Endodermal cell (in vitro differentiated cells): ENCODE results near the gene ABCD1. TPM values are rescaled to one million over a fixed set of nuclear protein-coding genes. Genes with fewer than 3 reads are reported as not detected.
"Not testable (repeated sequence)": the region's sequence is repeated elsewhere in the genome, so short reads cannot be mapped to it uniquely, and the experiment has no call there.

Experiments
- DNase-seq: peaks from one replicate; pipeline ENCODE4 v3.0.0-alpha.2; 2017
- H3K27ac ChIP-seq: 2 replicates; pipeline ENCODE4 v1.5.1; 2013; ENCODE audit warnings: mild to moderate bottlenecking, low read depth, low read length, moderate library complexity
- H3K27me3 ChIP-seq: 2 replicates; pipeline ENCODE4 v1.6.1; 2013; ENCODE audit warnings: mild to moderate bottlenecking, low read length, moderate library complexity; ENCODE audit not compliant: insufficient read depth, control insufficient read depth, poor library complexity, severe bottlenecking
- H3K36me3 ChIP-seq: 2 replicates; pipeline ENCODE4 v1.7.0; 2013; ENCODE audit warnings: mild to moderate bottlenecking, low read length, moderate library complexity; ENCODE audit not compliant: control insufficient read depth, insufficient read depth
- H3K4me1 ChIP-seq: one replicate; pipeline ENCODE4 v1.7.0; 2013; ENCODE audit warnings: low read length; ENCODE audit not compliant: control insufficient read depth, insufficient read depth
- H3K4me3 ChIP-seq: 2 replicates; pipeline ENCODE4 v1.5.1; 2013; ENCODE audit warnings: mild to moderate bottlenecking, low read length, moderate library complexity
- H3K9ac ChIP-seq: 2 replicates; pipeline ENCODE4 v1.6.1; 2013; ENCODE audit warnings: mild to moderate bottlenecking, low read length, moderate library complexity; ENCODE audit not compliant: poor library complexity, severe bottlenecking; ENCODE audit errors: extremely low read depth
- H3K9me3 ChIP-seq: 2 replicates; pipeline ENCODE4 v1.6.1; 2013; ENCODE audit warnings: mild to moderate bottlenecking, low read length, moderate library complexity; ENCODE audit not compliant: control insufficient read depth
- H3K27ac Mint-ChIP-seq: 2 replicates; pipeline ENCODE4 v1.8.0; 2020; ENCODE audit warnings: mixed read lengths
- H3K27me3 Mint-ChIP-seq: 2 replicates; pipeline ENCODE4 v1.8.0; 2021; ENCODE audit warnings: mild to moderate bottlenecking, mixed read lengths; ENCODE audit not compliant: insufficient read depth
- H3K36me3 Mint-ChIP-seq: 2 replicates; pipeline ENCODE4 v1.8.0; 2020; ENCODE audit warnings: low read depth, mixed read lengths
- H3K4me1 Mint-ChIP-seq: 2 replicates; pipeline ENCODE4 v1.8.0; 2020; ENCODE audit warnings: mixed read lengths
- H3K4me3 Mint-ChIP-seq: 2 replicates; pipeline ENCODE4 v1.8.0; 2020; ENCODE audit warnings: mild to moderate bottlenecking, moderate library complexity, mixed read lengths
- H3K9me3 Mint-ChIP-seq: 2 replicates; pipeline ENCODE4 v1.8.0; 2020; ENCODE audit warnings: mild to moderate bottlenecking, mixed read lengths
- WGBS, 2 experiments: methylation state at CpG; one replicate each; pipeline versions ENCODE4 v1.1.5 to v1.1.7; 2013; ENCODE audit warnings: missing lambda C conversion rate in 2 of 2, mixed read lengths in 1 of 2; ENCODE audit not compliant: insufficient coverage in 1 of 2, insufficient read length in 1 of 2; 5-methylcytosine and 5-hydroxymethylcytosine counted together
- total RNA-seq, 2 donors: library from RNA; stranded (reverse); fragmentation: NEBNext Ultra II Directional in 1 of 2; extraction: Animal tissue kit (Norgen Biotek cat#: 25700) in 1 of 2; gene quantifications; 2 replicates in 1 of 2; 3 replicates in 1 of 2; pipeline ENCODE4 v1.2.1, GENCODE V29; 2021
- TF ChIP-seq, protein P1 (sequence below): fragments of 200-600 bp; sonication (generic); conservative IDR thresholded peaks from 2 replicates; pipeline ENCODE4 v1.5.0; 2021; ENCODE audit warnings: antibody characterized with exemption, mild to moderate bottlenecking

Gene ABCD1
- total RNA-seq, 2 donors from 2014 or later = 17.9 to 18.2 TPM

DNA sequence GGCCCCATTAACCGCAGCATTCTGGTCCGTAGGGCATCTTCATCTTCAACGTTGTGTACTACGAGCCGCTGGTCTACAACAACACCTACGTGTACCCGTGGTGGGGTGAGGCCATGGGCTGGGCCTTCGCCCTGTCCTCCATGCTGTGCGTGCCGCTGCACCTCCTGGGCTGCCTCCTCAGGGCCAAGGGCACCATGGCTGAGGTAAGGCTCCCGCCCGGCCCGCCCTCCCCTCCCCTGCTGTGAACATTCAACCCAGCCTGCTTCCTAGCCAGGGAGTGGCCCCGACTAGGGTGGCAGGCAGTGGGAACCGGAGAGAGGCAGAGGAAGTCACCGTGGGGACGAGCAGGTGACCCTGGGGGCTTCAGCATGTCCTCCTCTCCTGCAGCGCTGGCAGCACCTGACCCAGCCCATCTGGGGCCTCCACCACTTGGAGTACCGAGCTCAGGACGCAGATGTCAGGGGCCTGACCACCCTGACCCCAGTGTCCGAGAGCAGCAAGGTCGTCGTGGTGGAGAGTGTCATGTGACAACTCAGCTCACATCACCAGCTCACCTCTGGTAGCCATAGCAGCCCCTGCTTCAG, 29.9 kb upstream of the ABCD1 start:
- Mint-ChIP-seq H3K27ac (no peak overlapping the region), H3K36me3 (peaks cover 3% of the 10 kb centered on the region), H3K9me3 (peaks cover 53% of the 10 kb centered on the region), H3K4me1 (no peaks in the 10 kb centered on the region), H3K4me3 (no peak overlapping the region), H3K27me3 (no peaks in the 10 kb centered on the region)
- Histone ChIP-seq H3K9me3 (no peaks in the 10 kb centered on the region), H3K9ac (no peak overlapping the region), H3K4me3 (no peak overlapping the region), H3K36me3 (no peaks in the 10 kb centered on the region), H3K27ac (no peak overlapping the region), H3K4me1 (no peaks in the 10 kb centered on the region), H3K27me3 (no peaks in the 10 kb centered on the region)
- TF ChIP-seq, protein P1, sequence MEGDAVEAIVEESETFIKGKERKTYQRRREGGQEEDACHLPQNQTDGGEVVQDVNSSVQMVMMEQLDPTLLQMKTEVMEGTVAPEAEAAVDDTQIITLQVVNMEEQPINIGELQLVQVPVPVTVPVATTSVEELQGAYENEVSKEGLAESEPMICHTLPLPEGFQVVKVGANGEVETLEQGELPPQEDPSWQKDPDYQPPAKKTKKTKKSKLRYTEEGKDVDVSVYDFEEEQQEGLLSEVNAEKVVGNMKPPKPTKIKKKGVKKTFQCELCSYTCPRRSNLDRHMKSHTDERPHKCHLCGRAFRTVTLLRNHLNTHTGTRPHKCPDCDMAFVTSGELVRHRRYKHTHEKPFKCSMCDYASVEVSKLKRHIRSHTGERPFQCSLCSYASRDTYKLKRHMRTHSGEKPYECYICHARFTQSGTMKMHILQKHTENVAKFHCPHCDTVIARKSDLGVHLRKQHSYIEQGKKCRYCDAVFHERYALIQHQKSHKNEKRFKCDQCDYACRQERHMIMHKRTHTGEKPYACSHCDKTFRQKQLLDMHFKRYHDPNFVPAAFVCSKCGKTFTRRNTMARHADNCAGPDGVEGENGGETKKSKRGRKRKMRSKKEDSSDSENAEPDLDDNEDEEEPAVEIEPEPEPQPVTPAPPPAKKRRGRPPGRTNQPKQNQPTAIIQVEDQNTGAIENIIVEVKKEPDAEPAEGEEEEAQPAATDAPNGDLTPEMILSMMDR = no peak
- DNase-seq = no peak
- 92 to 100% methylated on average over 1 to 20 of the region's 23 CpGs for WGBS, 2 experiments

DNA sequence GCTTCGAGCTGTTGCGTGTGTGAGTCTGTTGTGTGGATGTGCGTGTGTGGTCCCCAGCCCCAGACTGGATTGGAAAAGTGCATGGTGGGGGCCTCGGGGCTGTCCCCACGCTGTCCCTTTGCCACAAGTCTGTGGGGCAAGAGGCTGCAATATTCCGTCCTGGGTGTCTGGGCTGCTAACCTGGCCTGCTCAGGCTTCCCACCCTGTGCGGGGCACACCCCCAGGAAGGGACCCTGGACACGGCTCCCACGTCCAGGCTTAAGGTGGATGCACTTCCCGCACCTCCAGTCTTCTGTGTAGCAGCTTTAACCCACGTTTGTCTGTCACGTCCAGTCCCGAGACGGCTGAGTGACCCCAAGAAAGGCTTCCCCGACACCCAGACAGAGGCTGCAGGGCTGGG, 28.6 kb upstream of the ABCD1 start:
- no peaks in the 10 kb centered on the region for H3K4me1 Mint-ChIP-seq
- H3K27ac Mint-ChIP-seq = no peak overlapping the region
- 94 to 100% methylated on average over 1 to 12 of the region's 15 CpGs for WGBS, 2 experiments
- Histone ChIP-seq H3K9me3 (no peaks in the 10 kb centered on the region), H3K27ac (no peak overlapping the region), H3K4me1 (no peaks in the 10 kb centered on the region), H3K4me3 (no peak overlapping the region), H3K27me3 (no peaks in the 10 kb centered on the region), H3K36me3 (no peaks in the 10 kb centered on the region), H3K9ac (no peak overlapping the region)
- H3K36me3 Mint-ChIP-seq = peaks cover 11% of the 10 kb centered on the region
- peaks cover 57% of the 10 kb centered on the region for H3K9me3 Mint-ChIP-seq
- H3K27me3 Mint-ChIP-seq = no peaks in the 10 kb centered on the region
- H3K4me3 Mint-ChIP-seq = no peak overlapping the region
- DNase-seq = no peak
- TF ChIP-seq, protein P1 = no peak

DNA sequence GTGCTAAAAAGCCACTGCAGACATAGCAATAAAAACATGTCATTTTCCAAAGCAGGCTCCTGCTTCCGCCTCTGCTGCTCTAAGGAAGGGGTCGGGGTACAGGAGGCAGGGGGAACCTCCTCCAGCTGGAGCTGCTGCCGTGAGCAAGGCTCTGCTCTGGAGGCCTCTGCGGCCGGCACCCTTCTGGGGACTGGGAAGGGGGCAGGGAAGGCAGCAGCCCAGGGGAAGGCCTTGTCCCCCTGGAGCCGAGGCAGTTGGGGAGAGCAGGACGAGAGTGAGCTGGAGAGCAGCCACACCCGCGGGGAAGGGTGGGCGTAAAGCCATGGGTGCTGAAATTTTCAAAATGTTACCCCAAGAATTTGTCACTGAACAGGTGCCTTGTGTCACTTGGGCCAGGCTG, 28.1 kb upstream of the ABCD1 start:
- not testable (repeated sequence) for H3K27me3 ChIP-seq, H3K4me1 Mint-ChIP-seq, H3K4me3 ChIP-seq, H3K27ac ChIP-seq, H3K4me1 ChIP-seq, H3K9ac ChIP-seq, H3K27me3 Mint-ChIP-seq, DNase-seq, H3K36me3 ChIP-seq, H3K4me3 Mint-ChIP-seq, H3K9me3 ChIP-seq, H3K27ac Mint-ChIP-seq
- WGBS, 2 experiments = 98 to 100% methylated on average over 4 to 7 of the region's 10 CpGs
- peaks cover 57% of the 10 kb centered on the region for H3K9me3 Mint-ChIP-seq
- H3K36me3 Mint-ChIP-seq = peaks cover 11% of the 10 kb centered on the region

DNA sequence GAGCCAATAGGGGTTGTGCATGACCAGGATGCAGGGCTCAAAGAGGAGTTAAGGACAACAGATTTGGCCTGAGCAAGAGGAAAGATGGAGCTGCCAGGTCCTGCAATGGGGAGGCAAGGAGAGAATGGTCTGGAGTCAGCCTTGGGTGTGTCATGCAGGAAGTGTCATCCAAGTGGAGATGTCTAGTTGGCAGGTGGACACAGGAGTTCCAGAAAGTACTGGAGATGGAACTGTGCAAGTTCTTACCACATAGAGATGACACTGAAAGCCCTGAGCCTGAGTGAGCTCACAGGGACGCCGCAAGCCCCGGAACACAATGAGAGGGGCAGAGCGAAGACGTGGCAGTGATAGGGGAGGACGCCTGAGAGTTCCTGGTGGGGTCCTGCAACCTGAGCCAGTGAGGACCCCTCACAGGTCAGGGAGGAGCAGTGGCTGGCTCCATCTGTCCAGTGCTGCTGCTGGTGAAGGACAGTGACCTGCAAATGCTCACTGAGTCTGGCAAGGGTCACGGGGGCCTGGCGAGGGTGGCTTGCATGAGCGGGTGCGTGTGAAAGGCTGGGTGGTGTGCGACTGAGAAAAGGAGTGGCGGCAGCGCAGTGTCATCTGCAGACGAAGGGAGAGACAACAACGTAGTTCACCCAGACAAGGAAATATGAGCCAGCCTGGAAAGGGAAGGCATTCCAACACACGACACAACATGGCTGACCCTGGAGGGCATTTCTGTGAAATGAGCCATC, 27.5 kb upstream of the ABCD1 start:
- not testable (repeated sequence) for H3K4me3 ChIP-seq, H3K27ac Mint-ChIP-seq, H3K4me3 Mint-ChIP-seq, H3K27me3 Mint-ChIP-seq, DNase-seq, H3K4me1 Mint-ChIP-seq, H3K4me1 ChIP-seq, H3K27ac ChIP-seq, H3K9ac ChIP-seq, H3K27me3 ChIP-seq, H3K9me3 ChIP-seq, H3K36me3 ChIP-seq
- Mint-ChIP-seq H3K36me3 (peaks cover 14% of the 10 kb centered on the region), H3K9me3 (peaks cover 59% of the 10 kb centered on the region)
- WGBS, 2 experiments = 93% methylated on average over 8 to 16 of the region's 16 CpGs
